ENCODE data around the gene CTCF.
A peak's percentile ranks its signal among the peaks of the same experiment; 100 is the strongest.

CTCF gene

GRCh38 chr16:67548265-67549126 is 13.8 kb upstream of the CTCF start:
- peak; percentile 8 for DNase-seq (ENCODE audit: low spot score)

- no peak for DNase-seq (ENCODE audit: low spot score)
These were observed 13.1 kb upstream of the CTCF start for GRCh38 chr16:67549240-67549639.

GRCh38 chr16:67549936-67550335 is 12.4 kb upstream of the CTCF start:
- no peak for DNase-seq (ENCODE audit: low spot score)

- no peak for DNase-seq (ENCODE audit: low spot score)
These were observed 11.2 kb upstream of the CTCF start for GRCh38 chr16:67551091-67551490.

- no peak for DNase-seq (ENCODE audit: low spot score)
These were observed 10.4 kb upstream of the CTCF start for GRCh38 chr16:67551972-67552371.

GRCh38 chr16:67552476-67552875 is 9.8 kb upstream of the CTCF start:
- DNase-seq (ENCODE audit: low spot score): peak; percentile 4

- peak; percentile 13 for DNase-seq (ENCODE audit: low spot score)
These were observed 6.5 kb upstream of the CTCF start for GRCh38 chr16:67555795-67556212.

- no peak for DNase-seq (ENCODE audit: low spot score)
These were observed 3.5 kb upstream of the CTCF start for GRCh38 chr16:67558859-67559258.

- no peak for DNase-seq (ENCODE audit: low spot score)
These were observed 1.4 kb upstream of the CTCF start for GRCh38 chr16:67560827-67561342.

- no peak for DNase-seq (ENCODE audit: low spot score)
These were observed 864 bp upstream of the CTCF start for GRCh38 chr16:67561501-67561823.

GRCh38 chr16:67561824-67562525 is 351 bp upstream of the CTCF start:
- peak; percentile 98 for DNase-seq (ENCODE audit: low spot score)

GRCh38 chr16:67562918-67563707 is 787 bp downstream of the CTCF start:
- peak; percentile 56 for DNase-seq (ENCODE audit: low spot score)

GRCh38 chr16:67563708-67564468 is 1.6 kb downstream of the CTCF start:
- DNase-seq (ENCODE audit: low spot score): peak; percentile 35

- DNase-seq (ENCODE audit: low spot score): no peak
These were observed 3.3 kb downstream of the CTCF start for GRCh38 chr16:67565470-67566100.

GRCh38 chr16:67571464-67571863 is 9.1 kb downstream of the CTCF start:
- peak; percentile 25 for DNase-seq (ENCODE audit: low spot score)

GRCh38 chr16:67571981-67572431 is 9.7 kb downstream of the CTCF start:
- DNase-seq (ENCODE audit: low spot score): peak; percentile 59

GRCh38 chr16:67579686-67580085 is 17.4 kb downstream of the CTCF start:
- DNase-seq (ENCODE audit: low spot score): no peak

- DNase-seq (ENCODE audit: low spot score): no peak
These were observed 17.9 kb downstream of the CTCF start for GRCh38 chr16:67580202-67580601.

- no peak for DNase-seq (ENCODE audit: low spot score)
These were observed 31.0 kb downstream of the CTCF start for GRCh38 chr16:67593288-67593687.

- DNase-seq (ENCODE audit: low spot score): no peak
These were observed 31.4 kb downstream of the CTCF start for GRCh38 chr16:67593701-67594100.

GRCh38 chr16:67594256-67594915 is 32.1 kb downstream of the CTCF start:
- no peak for DNase-seq (ENCODE audit: low spot score)

All from AG20443 (cell line).